HG02852 (cell line): Measurements from ENCODE around the gene DIPK2B.

Experiments used
- ATAC-seq: cut with Tn5 transposase; IDR thresholded peaks from one replicate; pipeline ENCODE4 v1.9.1; 2021; ENCODE audit warnings: mild to moderate bottlenecking, moderate library complexity; ENCODE audit not compliant: unreplicated experiment

DIPK2B gene

GRCh38 chrX:45200741-45201234, at the start of gene DIPK2B:
Gene DIPK2B (minus strand): TSS chrX:45200876. CDS start chrX:45200826, 50 bp downstream.
- ATAC-seq: no peak

- ATAC-seq: no peak
Observed at GRCh38 chrX:45240301-45240700, 39.6 kb upstream of the DIPK2B start.

- no peak for ATAC-seq
Observed at GRCh38 chrX:45238489-45238888, 37.8 kb upstream of the DIPK2B start.

GRCh38 chrX:45233531-45233930, 32.9 kb upstream of the DIPK2B start:
- ATAC-seq: no peak

- no peak for ATAC-seq
Observed at GRCh38 chrX:45232139-45232538, 31.5 kb upstream of the DIPK2B start.

GRCh38 chrX:45230410-45230809, 29.7 kb upstream of the DIPK2B start:
- no peak for ATAC-seq

GRCh38 chrX:45229348-45229747, 28.7 kb upstream of the DIPK2B start:
- no peak for ATAC-seq

GRCh38 chrX:45228126-45228525, 27.4 kb upstream of the DIPK2B start:
- no peak for ATAC-seq

GRCh38 chrX:45208121-45208856, 7.6 kb upstream of the DIPK2B start:
- no peak for ATAC-seq

- no peak for ATAC-seq
Observed at GRCh38 chrX:45202171-45202570, 1.5 kb upstream of the DIPK2B start.

GRCh38 chrX:45198706-45199105, 2.0 kb downstream of the DIPK2B start:
- ATAC-seq: no peak

GRCh38 chrX:45198301-45198700, 2.4 kb downstream of the DIPK2B start:
- ATAC-seq: no peak

GRCh38 chrX:45196701-45197100, 4.0 kb downstream of the DIPK2B start:
- no peak for ATAC-seq

- ATAC-seq: no peak
Observed at GRCh38 chrX:45191820-45192409, 8.8 kb downstream of the DIPK2B start.

GRCh38 chrX:45191383-45191782, 9.3 kb downstream of the DIPK2B start:
- ATAC-seq: peak; percentile 63

GRCh38 chrX:45187731-45188130, 12.9 kb downstream of the DIPK2B start:
- ATAC-seq: no peak

GRCh38 chrX:45186643-45187026, 14.0 kb downstream of the DIPK2B start:
- ATAC-seq: no peak

GRCh38 chrX:45184211-45184610, 16.5 kb downstream of the DIPK2B start:
- no peak for ATAC-seq

GRCh38 chrX:45172890-45173289, 27.8 kb downstream of the DIPK2B start:
- ATAC-seq: no peak

- no peak for ATAC-seq
Observed at GRCh38 chrX:45166781-45167180, 33.9 kb downstream of the DIPK2B start.

- ATAC-seq: no peak
Observed at GRCh38 chrX:45165726-45166125, 35.0 kb downstream of the DIPK2B start.

- ATAC-seq: no peak
Observed at GRCh38 chrX:45164995-45165394, 35.7 kb downstream of the DIPK2B start.
